HCT116 (cell line): Measurements from ENCODE around the gene TCP11.

Experiments used
- CEBPB ChIP-seq: IDR thresholded peaks from 2 replicates; pipeline ENCODE4 v1.6.1; 2012; ENCODE audit warnings: low read depth
- JUND ChIP-seq: IDR thresholded peaks from 2 replicates; pipeline ENCODE4 v1.6.1; 2012

DNA sequence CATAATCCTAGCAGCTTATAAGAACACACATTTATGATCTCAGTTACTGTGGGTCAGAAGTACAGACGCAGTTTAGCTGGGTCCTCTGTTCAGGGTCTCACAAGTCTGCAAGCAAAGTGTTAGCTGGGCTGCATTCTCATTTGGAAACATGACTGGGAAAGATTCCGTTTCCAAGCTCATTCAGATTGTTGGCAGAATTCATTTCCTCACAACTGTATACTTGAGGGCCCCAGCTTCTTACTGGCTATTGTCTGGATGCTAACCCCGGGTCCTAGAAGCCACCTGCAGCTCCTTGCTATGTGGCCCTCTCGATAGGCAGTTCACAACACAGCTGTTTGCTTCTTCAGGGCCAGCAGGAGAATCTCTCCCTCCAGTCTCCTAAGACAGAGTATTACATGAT lies 13.1 kb downstream of the TCP11 start:
- no peak for TF ChIP-seq CEBPB
- no peak for TF ChIP-seq JUND
